MV-4-11 (cell line): ENCODE measurements around the gene ZNF408.

Experiments used
- DNase-seq: peaks from one replicate; lab custom pipeline; 2025; lab: John Stamatoyannopoulos, UW

ZNF408 gene

DNA sequence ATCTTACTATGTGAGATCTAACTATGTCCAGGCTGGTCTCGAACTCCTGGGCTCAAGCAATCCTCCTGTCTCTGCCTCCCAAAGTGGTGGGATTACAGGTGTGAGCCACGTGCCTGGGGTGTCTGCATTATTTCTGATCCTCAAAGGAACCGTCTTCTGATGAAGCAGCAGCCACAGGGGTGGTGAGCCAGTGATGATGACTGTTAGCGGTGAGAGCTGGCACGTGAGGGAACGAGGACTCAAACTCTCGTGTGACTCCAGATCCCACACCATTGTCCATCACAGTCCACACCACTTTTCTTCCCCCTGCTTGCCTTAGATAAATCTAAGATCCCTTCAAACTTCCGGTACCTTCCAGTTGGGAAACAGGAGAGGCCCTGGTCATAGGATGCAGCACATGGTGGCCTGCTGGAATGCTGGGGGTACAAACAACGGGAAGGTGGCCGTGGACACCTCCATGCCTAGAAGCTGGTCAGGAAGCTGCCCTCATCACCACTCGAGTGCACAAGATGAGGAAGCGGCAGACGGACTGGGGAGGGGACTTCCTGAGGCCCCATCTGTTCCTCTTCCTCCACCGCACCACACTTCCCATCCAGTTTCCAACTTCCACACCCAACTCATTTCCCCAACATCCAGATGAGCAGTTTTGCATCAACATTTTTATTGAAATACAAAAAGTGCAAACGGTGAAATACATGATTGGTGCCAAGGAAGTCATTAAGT, 24.2 kb upstream of the ZNF408 start:
- DNase-seq, result peak; percentile 73

- no peak for DNase-seq
Measured at GRCh38 chr11:46677169-46677568, 23.7 kb upstream of the ZNF408 start.

DNA sequence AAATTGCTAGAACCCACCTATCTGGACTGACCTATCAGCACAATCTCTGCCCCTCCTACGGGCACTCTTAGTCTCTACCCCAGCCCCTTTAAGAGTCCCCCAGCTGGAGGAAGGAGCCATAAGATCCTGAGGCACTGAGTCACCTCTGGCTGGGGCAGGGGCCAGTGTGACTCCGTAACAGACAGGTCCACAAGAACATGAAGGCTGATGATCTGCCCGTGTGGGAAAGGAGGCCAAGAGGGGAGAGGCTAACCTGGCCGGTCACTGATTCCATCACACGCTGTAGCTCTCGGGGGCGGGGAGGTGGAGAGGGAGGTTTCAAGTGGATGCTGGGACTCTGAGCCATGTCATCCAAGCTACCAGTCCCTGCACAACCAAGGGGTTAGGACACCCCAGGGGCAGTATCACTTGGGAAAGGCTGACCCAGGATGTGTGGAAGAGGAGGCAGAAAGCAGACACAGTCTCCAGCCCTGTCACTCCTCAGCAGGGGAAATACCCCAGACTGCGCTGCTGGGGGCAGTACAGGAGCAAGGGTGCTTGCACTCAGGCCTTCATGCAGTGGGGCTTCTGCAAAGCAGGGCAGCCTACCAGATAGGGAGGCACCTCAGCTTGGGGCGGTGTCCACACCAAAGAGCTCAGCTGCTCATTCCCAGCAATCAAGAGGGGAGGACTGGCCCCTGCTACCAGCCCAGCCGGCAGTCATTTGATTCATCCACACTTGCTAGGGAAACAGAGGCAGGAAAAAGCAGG, 22.7 kb upstream of the ZNF408 start:
- DNase-seq, result no peak

- no peak for DNase-seq
Measured at GRCh38 chr11:46678741-46679130, 22.1 kb upstream of the ZNF408 start.

GRCh38 chr11:46679241-46680163, 21.3 kb upstream of the ZNF408 start:
- DNase-seq, result no peak

DNA sequence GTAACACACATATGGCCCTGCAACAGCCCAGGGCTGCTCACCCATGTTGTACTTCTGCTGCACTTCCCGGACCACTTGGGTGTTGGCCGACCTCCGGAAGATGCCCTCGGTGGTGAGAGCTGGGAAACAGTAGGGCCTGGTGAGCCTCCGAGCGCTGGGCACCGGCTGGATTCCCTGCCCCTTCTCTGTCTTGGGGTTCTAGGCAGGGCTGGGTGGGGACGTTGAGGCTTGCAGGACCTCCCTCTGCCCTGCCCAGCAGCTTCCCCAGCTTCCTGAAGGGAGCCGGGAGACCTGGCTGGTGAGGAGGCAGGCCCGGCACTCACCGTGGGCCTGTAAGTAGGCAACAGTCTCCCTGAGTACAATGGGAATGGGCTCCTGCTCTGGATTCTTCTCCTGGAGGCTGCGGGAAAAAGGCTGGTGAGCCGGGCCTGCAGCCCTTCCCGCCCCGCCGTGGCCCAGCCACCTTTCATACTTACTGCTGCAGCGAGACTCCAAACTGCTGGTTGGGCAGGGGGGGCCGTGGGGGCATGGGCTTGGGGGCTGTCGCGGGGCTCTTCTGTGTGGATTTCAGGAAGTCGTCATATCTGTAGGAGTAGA, 20.6 kb upstream of the ZNF408 start:
- DNase-seq, result no peak

- DNase-seq, result no peak
Measured at GRCh38 chr11:46680815-46681214, 20.0 kb upstream of the ZNF408 start.

- DNase-seq, result no peak
Measured at GRCh38 chr11:46681814-46682213, 19.0 kb upstream of the ZNF408 start.

GRCh38 chr11:46682773-46683752, 17.8 kb upstream of the ZNF408 start:
- no peak for DNase-seq

GRCh38 chr11:46684367-46684766, 16.5 kb upstream of the ZNF408 start:
- peak; percentile 46 for DNase-seq

- DNase-seq, result no peak
Measured at GRCh38 chr11:46686886-46687795, 13.7 kb upstream of the ZNF408 start.

- no peak for DNase-seq
Measured at GRCh38 chr11:46690702-46691101, 10.1 kb upstream of the ZNF408 start.

GRCh38 chr11:46692450-46692849, 8.4 kb upstream of the ZNF408 start:
- no peak for DNase-seq

- DNase-seq, result no peak
Measured at GRCh38 chr11:46693597-46694012, 7.2 kb upstream of the ZNF408 start.

DNA sequence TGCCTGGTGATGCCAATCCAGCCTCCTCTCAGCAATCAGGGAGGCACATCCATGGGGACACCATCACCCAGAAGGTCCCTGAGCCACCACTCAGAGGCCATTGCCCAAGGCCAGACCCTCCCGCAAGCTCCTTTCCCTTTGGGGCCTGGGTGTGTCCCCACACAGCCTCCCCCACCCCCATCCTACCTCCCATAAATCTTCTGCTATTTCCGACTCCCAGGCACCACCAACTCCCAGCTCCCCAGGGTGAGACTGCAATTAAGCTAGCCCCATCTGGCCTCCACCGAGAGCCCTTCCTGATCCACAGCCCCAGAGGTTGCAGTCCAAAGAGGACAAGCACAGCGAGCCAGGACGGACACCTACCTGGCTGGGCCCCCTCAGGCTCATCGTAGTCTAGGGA, 6.8 kb upstream of the ZNF408 start:
- DNase-seq, result no peak

DNA sequence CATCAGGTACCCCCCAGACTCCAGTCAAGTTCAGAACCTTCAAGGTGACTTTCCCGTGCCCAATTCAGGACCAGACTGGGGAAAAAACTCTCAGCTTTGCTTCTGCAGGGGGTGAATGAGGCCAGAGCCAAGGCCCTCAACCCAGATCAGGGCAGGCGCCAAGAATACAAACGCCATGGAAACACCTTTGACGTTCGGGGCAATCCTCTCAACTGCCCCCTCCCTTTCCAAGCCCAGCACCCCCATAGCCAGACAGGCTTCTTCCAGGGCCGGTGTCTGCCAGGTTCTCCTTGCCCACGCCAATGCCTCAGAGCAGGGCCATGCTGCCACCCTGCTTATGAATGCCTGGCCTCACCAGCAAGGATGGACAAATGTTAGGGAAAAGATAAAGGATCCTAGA, 6.2 kb upstream of the ZNF408 start:
- DNase-seq, result no peak

GRCh38 chr11:46695345-46696211, 5.3 kb upstream of the ZNF408 start:
- DNase-seq, result no peak

DNA sequence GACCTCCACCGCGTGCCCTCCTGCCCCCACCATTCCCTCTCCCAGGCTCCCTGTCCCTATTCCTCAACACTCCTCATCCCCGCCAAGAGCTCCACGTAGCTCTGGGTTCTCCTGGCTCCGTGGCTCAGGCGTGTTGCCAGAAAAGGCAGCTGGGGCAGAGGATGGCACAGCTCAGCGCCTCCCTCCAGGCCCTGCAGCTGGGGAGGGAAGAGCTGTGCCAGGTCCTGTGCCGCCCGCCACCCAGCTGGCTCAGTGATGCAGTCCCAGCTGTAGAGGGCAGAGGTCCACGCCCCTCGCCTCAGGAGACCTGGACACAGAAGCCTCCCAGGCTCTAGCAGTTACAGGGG, 4.6 kb upstream of the ZNF408 start:
- DNase-seq, result no peak

GRCh38 chr11:46697303-46697702, 3.5 kb upstream of the ZNF408 start:
- DNase-seq, result no peak
